Measurements from ENCODE around the gene CRYBB2. TPM values are rescaled to one million over a fixed set of nuclear protein-coding genes. Genes with fewer than 3 reads are reported as not detected.
"Not testable (repeated sequence)": the region's sequence is repeated elsewhere in the genome, so short reads cannot be mapped to it uniquely, and the experiment has no call there.

CRYBB2 gene
- total RNA-seq, 1 donor from 2014 or later: not detected

DNA sequence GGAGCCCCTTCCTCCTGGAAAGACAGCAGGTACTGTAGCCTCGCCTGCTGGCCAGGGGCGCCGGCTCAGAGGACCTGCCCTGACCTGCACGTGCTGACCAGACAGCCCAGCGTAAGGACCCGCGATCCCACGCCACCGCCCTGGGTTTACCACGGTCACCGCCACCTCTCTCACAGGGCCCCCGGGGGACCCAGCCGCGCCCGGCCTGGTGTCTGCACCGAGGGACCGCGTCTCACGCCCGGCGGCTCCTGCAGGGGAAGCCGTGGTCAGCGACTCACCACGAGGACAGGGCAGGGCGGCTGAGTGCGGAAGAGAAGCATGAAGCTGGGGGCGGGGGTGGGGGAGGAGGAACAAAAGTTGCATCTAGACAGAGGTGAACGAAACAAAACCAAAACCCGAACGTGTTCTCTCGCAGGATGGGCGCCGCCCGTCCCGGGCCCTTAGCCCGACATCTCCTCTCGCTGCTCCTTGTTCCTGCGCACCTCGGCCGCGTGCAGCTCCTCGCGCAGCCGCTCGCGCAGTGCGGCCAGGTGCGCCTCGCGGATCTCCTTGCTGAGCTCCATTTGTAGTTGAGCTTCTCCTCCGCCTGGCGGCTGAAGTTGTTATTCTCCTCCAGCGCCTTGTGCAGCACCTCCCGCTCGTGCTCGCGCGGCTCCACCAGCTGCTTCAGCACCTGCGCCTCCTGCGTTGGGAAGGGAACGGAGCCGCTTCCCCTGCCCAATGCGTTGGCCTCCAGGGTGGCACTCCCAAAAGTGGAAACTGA lies 40.4 kb upstream of the CRYBB2 start:
- peak in 1 of 2 donors; percentile 14 for TF ChIP-seq POLR2AphosphoS5 (IDR thresholded peaks at IDR 0.05; ENCODE audit: insufficient read depth in 1 of 2, low read depth in 1 of 2)
- H3K9me3 ChIP-seq; H3K27ac ChIP-seq; H3K4me1 ChIP-seq; H3K27me3 ChIP-seq; intact Hi-C loops (cut with DNase I); H3K4me3 ChIP-seq; DNase-seq (ENCODE audit: extremely low spot score in 2 of 2): not testable (repeated sequence)
- peaks cover 0 to 37% of the 10 kb centered on the region in 2 donors for H3K36me3 ChIP-seq

DNA sequence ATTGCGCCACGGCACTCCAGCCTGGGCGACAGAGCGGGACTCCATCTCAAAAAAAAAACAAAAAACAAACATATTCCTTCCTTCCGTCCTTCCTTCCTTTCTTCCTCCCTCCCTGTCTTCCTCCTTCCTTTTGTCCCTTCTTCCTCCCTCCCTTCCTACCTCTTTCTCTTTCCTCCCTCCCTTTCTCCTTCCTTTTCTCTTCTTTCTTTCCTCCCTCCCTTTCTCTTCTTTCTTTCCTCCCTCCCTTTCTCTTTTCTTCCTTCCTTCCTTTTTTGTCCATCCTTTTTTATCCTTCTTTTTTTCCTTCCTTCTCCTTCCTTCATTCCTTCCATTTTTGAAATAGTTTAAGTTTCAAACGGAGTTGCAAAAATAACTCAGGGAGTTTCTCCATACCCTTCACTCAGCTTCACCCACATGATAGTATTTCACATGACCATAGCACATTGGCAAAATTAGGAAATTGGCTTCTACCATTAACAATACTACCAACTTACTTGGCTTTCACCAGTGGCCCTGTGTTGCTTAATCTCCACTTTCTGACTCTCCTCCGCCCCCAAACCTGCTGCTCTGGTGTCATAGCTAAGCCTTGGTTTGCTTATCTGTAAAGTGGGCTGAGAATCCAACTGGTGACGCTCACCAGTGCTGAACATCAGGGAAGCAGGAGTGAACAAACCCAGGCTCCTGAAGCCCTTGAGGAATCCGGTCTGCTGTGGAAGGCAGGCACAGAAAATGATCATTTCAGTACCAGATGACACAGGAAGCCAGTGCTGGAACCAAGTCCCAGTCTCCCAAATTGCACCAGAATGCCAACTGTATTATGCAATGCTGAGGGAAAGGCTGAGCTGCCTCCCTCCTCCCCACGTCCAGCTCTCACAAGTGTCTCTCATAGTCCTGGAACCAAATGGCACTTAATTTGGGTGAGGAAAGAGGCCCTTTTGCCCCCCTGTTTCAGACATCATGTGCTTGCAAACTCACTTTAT lies 37.0 kb upstream of the CRYBB2 start:
- no peak overlapping the region for H3K27ac ChIP-seq
- H3K36me3 ChIP-seq: peaks cover 0 to 36% of the 10 kb centered on the region in 2 donors
- H3K9me3 ChIP-seq: no peaks in the 10 kb centered on the region
- intact Hi-C loops (cut with DNase I): no loop called here
- H3K4me3 ChIP-seq: no peak overlapping the region
- no peaks in the 10 kb centered on the region for H3K4me1 ChIP-seq
- TF ChIP-seq POLR2A (IDR thresholded peaks at IDR 0.05): no peak
- no peak for TF ChIP-seq POLR2AphosphoS5 (IDR thresholded peaks at IDR 0.05; ENCODE audit: insufficient read depth in 1 of 2, low read depth in 1 of 2)
- TF ChIP-seq, protein P1, sequence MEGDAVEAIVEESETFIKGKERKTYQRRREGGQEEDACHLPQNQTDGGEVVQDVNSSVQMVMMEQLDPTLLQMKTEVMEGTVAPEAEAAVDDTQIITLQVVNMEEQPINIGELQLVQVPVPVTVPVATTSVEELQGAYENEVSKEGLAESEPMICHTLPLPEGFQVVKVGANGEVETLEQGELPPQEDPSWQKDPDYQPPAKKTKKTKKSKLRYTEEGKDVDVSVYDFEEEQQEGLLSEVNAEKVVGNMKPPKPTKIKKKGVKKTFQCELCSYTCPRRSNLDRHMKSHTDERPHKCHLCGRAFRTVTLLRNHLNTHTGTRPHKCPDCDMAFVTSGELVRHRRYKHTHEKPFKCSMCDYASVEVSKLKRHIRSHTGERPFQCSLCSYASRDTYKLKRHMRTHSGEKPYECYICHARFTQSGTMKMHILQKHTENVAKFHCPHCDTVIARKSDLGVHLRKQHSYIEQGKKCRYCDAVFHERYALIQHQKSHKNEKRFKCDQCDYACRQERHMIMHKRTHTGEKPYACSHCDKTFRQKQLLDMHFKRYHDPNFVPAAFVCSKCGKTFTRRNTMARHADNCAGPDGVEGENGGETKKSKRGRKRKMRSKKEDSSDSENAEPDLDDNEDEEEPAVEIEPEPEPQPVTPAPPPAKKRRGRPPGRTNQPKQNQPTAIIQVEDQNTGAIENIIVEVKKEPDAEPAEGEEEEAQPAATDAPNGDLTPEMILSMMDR (IDR thresholded peaks at IDR 0.05): no peak
- H3K27me3 ChIP-seq: no peaks in the 10 kb centered on the region
- DNase-seq (ENCODE audit: extremely low spot score in 2 of 2): no peak

DNA sequence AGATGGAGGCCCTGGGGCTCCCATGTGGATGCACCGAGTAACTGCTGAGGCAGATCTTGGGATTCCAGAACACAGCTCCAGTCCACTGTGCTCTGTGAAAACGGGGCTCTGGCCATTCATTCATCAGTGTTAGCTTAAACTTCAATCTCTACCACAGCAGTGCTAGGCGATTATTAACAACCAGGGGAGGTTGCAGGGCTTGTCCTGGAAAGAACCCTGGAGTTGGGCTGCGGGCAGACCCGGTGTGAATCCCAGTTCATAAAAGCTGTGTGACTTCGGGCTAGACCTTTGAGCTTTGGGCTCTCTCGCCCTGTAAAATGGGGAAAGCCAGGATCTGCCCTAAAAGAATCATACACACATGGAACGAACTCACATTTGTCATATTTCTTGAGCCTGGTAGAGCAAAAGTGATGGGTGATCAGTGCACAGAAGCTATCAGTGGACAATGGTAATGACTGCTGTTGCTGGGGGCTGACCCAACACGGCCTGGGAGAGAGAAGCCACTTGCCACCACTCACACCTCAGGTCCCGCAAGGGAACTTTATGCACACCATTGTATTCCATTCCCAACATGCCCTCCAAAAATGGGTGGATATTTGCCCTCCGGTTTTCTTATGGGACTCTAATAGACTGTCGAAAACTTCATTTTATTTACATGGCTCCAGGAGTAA lies 35.4 kb upstream of the CRYBB2 start:
- intact Hi-C loops (cut with DNase I): no loop called here

DNA sequence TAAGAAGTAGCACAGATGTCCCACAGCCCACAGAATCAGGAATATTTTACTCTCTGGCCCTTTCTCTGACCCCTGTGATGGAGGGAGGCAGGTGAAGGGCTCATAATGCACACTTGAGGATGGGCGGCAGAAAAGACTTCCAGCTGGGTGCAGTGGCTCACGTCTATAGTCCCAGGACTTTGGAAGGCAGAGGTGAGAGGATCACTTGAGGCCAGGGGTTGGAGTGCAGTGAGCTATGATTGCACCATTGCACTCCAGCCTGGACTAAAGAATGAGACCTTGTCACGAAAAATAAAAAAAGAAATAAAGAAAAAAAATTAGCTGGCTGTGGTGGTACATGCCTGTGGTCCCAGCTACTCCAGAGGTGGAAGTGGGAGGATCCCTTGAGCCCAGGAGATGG lies 33.3 kb upstream of the CRYBB2 start:
- no peaks in the 10 kb centered on the region for H3K9me3 ChIP-seq
- no peak overlapping the region for H3K4me3 ChIP-seq
- no peaks in the 10 kb centered on the region for H3K27me3 ChIP-seq
- intact Hi-C loops (cut with DNase I): no loop called here
- no peak for DNase-seq (ENCODE audit: extremely low spot score in 2 of 2)
- H3K27ac ChIP-seq: no peak overlapping the region
- H3K4me1 ChIP-seq: no peaks in the 10 kb centered on the region
- peaks cover 0 to 32% of the 10 kb centered on the region in 2 donors for H3K36me3 ChIP-seq
- TF ChIP-seq, protein P1 (IDR thresholded peaks at IDR 0.05): no peak
- TF ChIP-seq POLR2AphosphoS5 (IDR thresholded peaks at IDR 0.05; ENCODE audit: insufficient read depth in 1 of 2, low read depth in 1 of 2) (no peak), POLR2A (IDR thresholded peaks at IDR 0.05) (no peak)

More for the DNA sequence above, 35.4 kb upstream of the CRYBB2 start:
- Histone ChIP-seq H3K27ac (no peak overlapping the region), H3K27me3 (no peaks in the 10 kb centered on the region), H3K4me1 (no peaks in the 10 kb centered on the region), H3K36me3 (peaks cover 0 to 26% of the 10 kb centered on the region in 2 donors), H3K9me3 (no peaks in the 10 kb centered on the region), H3K4me3 (no peak overlapping the region)
- TF ChIP-seq, protein P1 (IDR thresholded peaks at IDR 0.05): no peak
- TF ChIP-seq POLR2AphosphoS5 (IDR thresholded peaks at IDR 0.05; ENCODE audit: insufficient read depth in 1 of 2, low read depth in 1 of 2): no peak
- TF ChIP-seq POLR2A (IDR thresholded peaks at IDR 0.05): no peak
- no peak for DNase-seq (ENCODE audit: extremely low spot score in 2 of 2)

DNA sequence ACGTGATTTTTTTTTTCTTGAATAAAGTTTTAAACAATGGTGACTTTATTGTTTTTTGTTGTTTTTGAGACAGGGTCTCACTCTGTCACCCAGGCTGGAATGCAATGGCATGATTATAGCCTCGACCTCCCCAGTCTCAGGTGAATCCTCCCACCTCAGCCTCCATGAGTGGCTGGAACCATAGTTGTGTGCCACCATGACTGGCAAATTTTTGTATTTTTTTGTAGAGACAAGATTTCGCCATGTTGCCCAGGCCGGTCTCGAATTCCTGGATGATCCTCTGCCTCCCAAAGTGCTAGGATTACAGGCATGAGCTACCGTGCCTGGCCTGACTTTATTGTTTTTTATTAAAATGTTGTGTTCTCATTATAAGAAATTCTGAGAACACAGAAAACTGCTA lies 32.0 kb upstream of the CRYBB2 start:
- peaks cover 0 to 34% of the 10 kb centered on the region in 2 donors for H3K36me3 ChIP-seq
- intact Hi-C loops (cut with DNase I): no loop called here
- no peak overlapping the region for H3K4me3 ChIP-seq
- H3K27me3 ChIP-seq: no peaks in the 10 kb centered on the region
- DNase-seq (ENCODE audit: extremely low spot score in 2 of 2): no peak
- no peaks in the 10 kb centered on the region for H3K4me1 ChIP-seq
- no peak overlapping the region for H3K27ac ChIP-seq
- TF ChIP-seq, protein P1 (IDR thresholded peaks at IDR 0.05): no peak
- TF ChIP-seq POLR2AphosphoS5 (IDR thresholded peaks at IDR 0.05; ENCODE audit: insufficient read depth in 1 of 2, low read depth in 1 of 2) (no peak), POLR2A (IDR thresholded peaks at IDR 0.05) (no peak)
- no peaks in the 10 kb centered on the region for H3K9me3 ChIP-seq
